ENCODE data around the gene MICALL2. TPM values are rescaled to one million over a fixed set of nuclear protein-coding genes. Genes with fewer than 3 reads are reported as not detected.

The MICALL2 gene
- total RNA-seq, 1 donor from 2014 or later = 76.5 TPM

DNA sequence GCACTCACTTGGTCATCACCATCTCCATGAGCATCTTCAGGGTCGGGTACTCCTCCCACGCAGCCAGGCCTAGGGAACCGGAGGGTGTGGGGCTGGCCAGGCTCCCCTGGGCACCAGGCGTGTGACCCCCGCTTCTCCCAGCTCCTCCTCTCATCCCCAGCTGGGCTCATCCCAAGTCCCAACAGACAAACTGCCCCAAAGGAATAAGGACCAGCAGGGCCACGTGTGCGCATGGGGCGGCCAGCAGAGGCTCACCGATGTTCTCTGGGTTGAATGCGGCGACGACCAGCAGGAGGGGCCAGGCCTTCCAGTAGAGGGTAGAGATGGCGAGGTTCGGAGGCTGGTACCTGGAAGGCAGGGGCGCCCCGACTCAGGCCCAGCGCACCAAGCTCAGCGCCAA, 30.1 kb upstream of the MICALL2 start:
- no peaks in the 10 kb centered on the region for H3K9me3 ChIP-seq
- no peak for DNase-seq (ENCODE audit: low spot score in 2 of 2)
- no peaks in the 10 kb centered on the region for H3K4me1 ChIP-seq
- peaks cover 77 to 99% of the 10 kb centered on the region in 2 donors for H3K36me3 ChIP-seq
- no peak for TF ChIP-seq CTCF (IDR thresholded peaks at IDR 0.05)
- no peak overlapping the region for H3K4me3 ChIP-seq
- no peaks in the 10 kb centered on the region for H3K27me3 ChIP-seq
- intact Hi-C loops (cut with DNase I) = no loop called here
- no peak overlapping the region for H3K27ac ChIP-seq

GRCh38 chr7:1488016-1488415, 28.7 kb upstream of the MICALL2 start:
- Histone ChIP-seq H3K27ac (no peak overlapping the region), H3K9me3 (no peaks in the 10 kb centered on the region), H3K4me3 (no peak overlapping the region), H3K36me3 (peaks cover 77 to 99% of the 10 kb centered on the region in 2 donors), H3K4me1 (no peaks in the 10 kb centered on the region), H3K27me3 (no peaks in the 10 kb centered on the region)
- no peak for DNase-seq (ENCODE audit: low spot score in 2 of 2)
- intact Hi-C loops (cut with DNase I) = no loop called here
- no peak for TF ChIP-seq CTCF (IDR thresholded peaks at IDR 0.05)

GRCh38 chr7:1487466-1487865, 28.2 kb upstream of the MICALL2 start:
- H3K36me3 ChIP-seq = peaks cover 81 to 99% of the 10 kb centered on the region in 2 donors
- intact Hi-C loops (cut with DNase I) = no loop called here
- no peak overlapping the region for H3K4me3 ChIP-seq

DNA sequence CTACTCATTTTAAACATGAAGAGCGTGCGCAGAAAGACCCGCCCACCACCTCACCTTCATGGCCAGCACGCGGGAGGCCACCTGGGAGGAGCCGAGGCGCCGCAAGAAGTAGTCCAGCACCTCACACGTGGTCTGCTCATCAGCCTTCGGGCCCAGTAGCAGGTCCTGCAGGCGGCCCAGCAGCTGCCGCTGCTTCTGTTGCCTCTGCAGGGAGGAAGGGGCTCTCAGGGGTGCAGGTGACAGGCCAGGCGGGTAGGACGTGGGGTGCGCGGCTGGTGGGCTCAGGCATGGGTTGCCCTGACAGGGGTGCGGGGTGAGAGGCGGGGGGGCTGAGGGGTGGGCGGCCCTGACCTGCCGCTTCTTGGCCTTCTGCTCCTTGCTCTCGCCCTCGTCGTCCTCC, 27.3 kb upstream of the MICALL2 start:
- Histone ChIP-seq H3K27ac (no peak overlapping the region), H3K27me3 (no peaks in the 10 kb centered on the region), H3K4me3 (no peak overlapping the region), H3K36me3 (peaks cover 88 to 99% of the 10 kb centered on the region in 2 donors), H3K4me1 (no peaks in the 10 kb centered on the region), H3K9me3 (no peaks in the 10 kb centered on the region)
- TF ChIP-seq CTCF (IDR thresholded peaks at IDR 0.05) = no peak
- no peak for DNase-seq (ENCODE audit: low spot score in 2 of 2)
- intact Hi-C loops (cut with DNase I) = no loop called here

More at GRCh38 chr7:1487466-1487865, 28.2 kb upstream of the MICALL2 start:
- H3K9me3 ChIP-seq = no peaks in the 10 kb centered on the region
- DNase-seq (ENCODE audit: low spot score in 2 of 2) = no peak
- no peaks in the 10 kb centered on the region for H3K4me1 ChIP-seq
- no peaks in the 10 kb centered on the region for H3K27me3 ChIP-seq
- TF ChIP-seq CTCF (IDR thresholded peaks at IDR 0.05) = no peak
- H3K27ac ChIP-seq = no peak overlapping the region

DNA sequence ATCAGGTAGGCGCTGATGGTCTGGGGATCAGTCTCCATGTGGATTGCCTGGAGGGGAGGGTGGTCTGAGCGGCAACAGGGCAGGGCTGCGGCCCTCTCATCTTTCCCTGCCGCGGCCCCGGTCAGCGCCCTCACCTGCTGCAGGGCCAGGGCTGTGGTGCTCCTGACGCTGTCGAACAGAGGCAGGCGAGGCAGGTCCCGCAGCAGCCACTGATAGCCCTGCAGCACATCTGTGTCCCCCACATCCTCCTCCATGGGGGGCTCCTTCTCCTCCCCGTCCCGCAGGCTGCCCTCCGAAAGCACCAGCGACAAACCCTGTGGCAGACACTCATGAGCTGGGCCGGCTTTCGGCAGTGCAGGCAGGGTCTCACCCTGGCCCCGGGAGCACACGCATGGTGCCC, 25.9 kb upstream of the MICALL2 start:
- Histone ChIP-seq H3K36me3 (peaks cover 96 to 100% of the 10 kb centered on the region in 2 donors), H3K4me3 (no peak overlapping the region), H3K27ac (no peak overlapping the region), H3K4me1 (no peaks in the 10 kb centered on the region), H3K9me3 (no peaks in the 10 kb centered on the region), H3K27me3 (no peaks in the 10 kb centered on the region)
- intact Hi-C loops (cut with DNase I) = no loop called here
- no peak for DNase-seq (ENCODE audit: low spot score in 2 of 2)
- TF ChIP-seq CTCF (IDR thresholded peaks at IDR 0.05) = no peak

GRCh38 chr7:1484569-1484968, 25.3 kb upstream of the MICALL2 start:
- intact Hi-C loops (cut with DNase I) = no loop called here
- H3K4me3 ChIP-seq = no peak overlapping the region
- H3K9me3 ChIP-seq = no peaks in the 10 kb centered on the region
- H3K4me1 ChIP-seq = no peaks in the 10 kb centered on the region
- no peaks in the 10 kb centered on the region for H3K27me3 ChIP-seq
- DNase-seq (ENCODE audit: low spot score in 2 of 2) = no peak
- peaks cover 98 to 100% of the 10 kb centered on the region in 2 donors for H3K36me3 ChIP-seq
- no peak for TF ChIP-seq CTCF (IDR thresholded peaks at IDR 0.05)
- H3K27ac ChIP-seq = no peak overlapping the region
